ENCODE results near the gene CDKAL1.

DNA sequence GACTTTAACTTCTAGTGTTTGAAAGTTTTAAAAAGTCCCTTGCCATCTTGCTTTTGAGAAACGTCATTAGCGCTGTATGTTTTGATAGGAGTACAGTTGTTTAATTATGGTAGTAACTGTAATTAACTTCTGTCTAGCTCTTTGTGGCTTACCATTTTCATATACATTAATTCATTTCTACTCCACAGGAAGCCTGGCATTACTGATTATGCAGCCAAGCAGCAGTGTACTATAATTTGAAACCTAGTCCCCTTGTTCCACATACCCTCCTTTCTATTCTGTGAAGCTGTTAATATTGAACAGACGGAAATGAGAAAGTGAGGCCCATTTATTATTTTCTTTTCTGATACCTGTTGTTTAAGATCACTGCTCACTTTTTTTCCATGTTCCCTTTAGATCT is 235.4 kb downstream of the CDKAL1 start:
- no peak for TF ChIP-seq SPI1 (IDR thresholded peaks at IDR 0.05; ENCODE audit: low read depth, low read length)
- TF ChIP-seq POLR2A (IDR thresholded peaks at IDR 0.05; ENCODE audit: low read depth, low read length): no peak
- no peak for TF ChIP-seq TAF1 (IDR thresholded peaks at IDR 0.05; ENCODE audit: low read depth, low read length)
- TF ChIP-seq POLR2AphosphoS5 (IDR thresholded peaks at IDR 0.05; ENCODE audit: low read depth, low read length): no peak
- TF ChIP-seq POU2F2 (IDR thresholded peaks at IDR 0.05; ENCODE audit: low read depth, low read length): no peak
